Activated naive CD8-positive, alpha-beta T cell (primary cell): ENCODE measurements around the gene PDK3.

Experiments
- H3K27ac Mint-ChIP-seq: one replicate; pipeline ENCODE4 v1.8.0; 2021; ENCODE audit warnings: mixed read lengths
- H3K27me3 Mint-ChIP-seq: one replicate; pipeline ENCODE4 v1.8.0; 2021; ENCODE audit warnings: mixed read lengths
- H3K36me3 Mint-ChIP-seq: one replicate; pipeline ENCODE4 v1.8.0; 2021; ENCODE audit warnings: mixed read lengths
- H3K4me1 Mint-ChIP-seq: one replicate; pipeline ENCODE4 v1.8.0; 2021; ENCODE audit warnings: low read depth, mixed read lengths
- H3K4me3 Mint-ChIP-seq: one replicate; pipeline ENCODE4 v1.8.0; 2021; ENCODE audit warnings: mild to moderate bottlenecking, mixed read lengths
- H3K9me3 Mint-ChIP-seq: one replicate; pipeline ENCODE4 v1.8.0; 2021; ENCODE audit warnings: low read depth, mixed read lengths

PDK3 gene

GRCh38 chrX:24561121-24561520, 96.0 kb downstream of the PDK3 start:
- H3K9me3 Mint-ChIP-seq = no peaks in the 10 kb centered on the region
- no peak overlapping the region for H3K4me3 Mint-ChIP-seq
- H3K27ac Mint-ChIP-seq = no peak overlapping the region
- H3K4me1 Mint-ChIP-seq = no peaks in the 10 kb centered on the region
- H3K27me3 Mint-ChIP-seq = peaks cover 2% of the 10 kb centered on the region
- H3K36me3 Mint-ChIP-seq = no peaks in the 10 kb centered on the region

GRCh38 chrX:24563291-24564010, 98.4 kb downstream of the PDK3 start:
- Mint-ChIP-seq H3K27ac (no peak overlapping the region), H3K36me3 (no peaks in the 10 kb centered on the region), H3K27me3 (peaks cover 2% of the 10 kb centered on the region), H3K4me3 (no peak overlapping the region), H3K9me3 (no peaks in the 10 kb centered on the region), H3K4me1 (no peaks in the 10 kb centered on the region)

GRCh38 chrX:24566240-24566639, 101.2 kb downstream of the PDK3 start:
- no peak overlapping the region for H3K4me3 Mint-ChIP-seq
- no peak overlapping the region for H3K27ac Mint-ChIP-seq
- no peaks in the 10 kb centered on the region for H3K9me3 Mint-ChIP-seq
- H3K27me3 Mint-ChIP-seq = peaks cover 2% of the 10 kb centered on the region
- no peaks in the 10 kb centered on the region for H3K36me3 Mint-ChIP-seq
- H3K4me1 Mint-ChIP-seq = no peaks in the 10 kb centered on the region

- H3K4me3 Mint-ChIP-seq = no peak overlapping the region
- no peak overlapping the region for H3K27ac Mint-ChIP-seq
- H3K36me3 Mint-ChIP-seq = no peaks in the 10 kb centered on the region
- peaks cover 2% of the 10 kb centered on the region for H3K27me3 Mint-ChIP-seq
- H3K9me3 Mint-ChIP-seq = no peaks in the 10 kb centered on the region
- no peaks in the 10 kb centered on the region for H3K4me1 Mint-ChIP-seq
Observed at GRCh38 chrX:24567169-24567568, 102.1 kb downstream of the PDK3 start.

GRCh38 chrX:24574743-24575142, 109.7 kb downstream of the PDK3 start:
- Mint-ChIP-seq H3K36me3 (no peaks in the 10 kb centered on the region), H3K27me3 (no peaks in the 10 kb centered on the region), H3K4me1 (no peaks in the 10 kb centered on the region), H3K27ac (no peak overlapping the region), H3K4me3 (no peak overlapping the region), H3K9me3 (no peaks in the 10 kb centered on the region)

GRCh38 chrX:24575496-24575895, 110.4 kb downstream of the PDK3 start:
- Mint-ChIP-seq H3K4me3 (no peak overlapping the region), H3K27ac (no peak overlapping the region), H3K27me3 (no peaks in the 10 kb centered on the region), H3K4me1 (no peaks in the 10 kb centered on the region), H3K9me3 (no peaks in the 10 kb centered on the region), H3K36me3 (no peaks in the 10 kb centered on the region)

DNA sequence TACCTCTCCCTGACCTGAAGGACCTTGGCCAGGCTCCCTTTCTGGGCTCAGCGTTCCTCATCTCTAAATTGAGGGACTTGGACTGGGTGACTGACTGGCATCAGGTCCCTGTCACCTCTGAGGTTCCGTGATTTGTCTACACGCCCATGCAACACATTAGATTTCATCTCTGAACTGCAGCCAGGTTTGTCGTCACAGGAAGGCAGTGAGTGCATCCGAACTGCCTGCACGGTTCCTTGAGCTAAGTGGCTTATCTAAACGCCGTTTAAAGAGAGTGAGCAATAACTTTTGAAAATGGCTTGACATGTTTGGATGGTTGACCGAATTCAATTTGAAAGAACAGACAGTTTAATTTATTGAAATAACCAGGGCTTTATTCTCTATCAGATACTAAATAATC, 112.0 kb downstream of the PDK3 start:
- Mint-ChIP-seq H3K4me3 (no peak overlapping the region), H3K36me3 (no peaks in the 10 kb centered on the region), H3K9me3 (no peaks in the 10 kb centered on the region), H3K4me1 (no peaks in the 10 kb centered on the region), H3K27ac (no peak overlapping the region), H3K27me3 (no peaks in the 10 kb centered on the region)
